Measurements from ENCODE around the gene DNAJB13.

Gene DNAJB13

DNA sequence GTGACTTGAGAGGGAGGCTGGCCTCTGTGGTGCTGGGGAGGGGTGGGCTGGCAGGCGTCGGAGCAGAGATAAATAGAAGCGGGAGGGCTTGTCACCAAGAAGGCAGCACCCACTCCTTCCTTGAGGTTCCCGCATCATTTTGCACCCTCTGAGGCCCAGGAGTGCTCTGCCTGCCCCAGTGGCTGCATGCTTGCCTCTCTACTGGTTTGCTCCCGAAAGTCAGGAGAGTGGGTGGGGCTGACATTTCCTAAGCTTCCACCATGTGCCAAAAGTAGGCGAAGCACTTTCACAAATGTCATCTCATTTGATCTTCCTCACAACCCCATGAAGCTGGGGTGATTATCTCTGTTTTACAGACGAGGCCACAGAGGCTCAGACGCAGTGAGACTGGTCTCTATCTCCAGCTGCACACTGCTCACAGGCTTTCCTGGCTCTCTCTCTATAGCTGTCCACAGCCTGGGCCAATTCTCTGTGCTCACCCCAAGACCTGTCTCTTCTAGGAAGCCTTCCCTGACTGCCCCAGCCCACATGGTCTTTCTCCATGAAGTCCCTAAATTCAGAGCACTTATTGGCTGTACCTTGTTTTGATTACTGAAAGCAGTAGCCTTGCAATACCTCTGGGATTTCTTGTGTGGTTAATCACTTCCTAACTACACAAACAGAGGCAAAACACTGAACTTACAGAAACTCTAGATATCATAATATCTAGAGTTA lies 60.7 kb downstream of the DNAJB13 start:
- TF ChIP-seq, protein P1, sequence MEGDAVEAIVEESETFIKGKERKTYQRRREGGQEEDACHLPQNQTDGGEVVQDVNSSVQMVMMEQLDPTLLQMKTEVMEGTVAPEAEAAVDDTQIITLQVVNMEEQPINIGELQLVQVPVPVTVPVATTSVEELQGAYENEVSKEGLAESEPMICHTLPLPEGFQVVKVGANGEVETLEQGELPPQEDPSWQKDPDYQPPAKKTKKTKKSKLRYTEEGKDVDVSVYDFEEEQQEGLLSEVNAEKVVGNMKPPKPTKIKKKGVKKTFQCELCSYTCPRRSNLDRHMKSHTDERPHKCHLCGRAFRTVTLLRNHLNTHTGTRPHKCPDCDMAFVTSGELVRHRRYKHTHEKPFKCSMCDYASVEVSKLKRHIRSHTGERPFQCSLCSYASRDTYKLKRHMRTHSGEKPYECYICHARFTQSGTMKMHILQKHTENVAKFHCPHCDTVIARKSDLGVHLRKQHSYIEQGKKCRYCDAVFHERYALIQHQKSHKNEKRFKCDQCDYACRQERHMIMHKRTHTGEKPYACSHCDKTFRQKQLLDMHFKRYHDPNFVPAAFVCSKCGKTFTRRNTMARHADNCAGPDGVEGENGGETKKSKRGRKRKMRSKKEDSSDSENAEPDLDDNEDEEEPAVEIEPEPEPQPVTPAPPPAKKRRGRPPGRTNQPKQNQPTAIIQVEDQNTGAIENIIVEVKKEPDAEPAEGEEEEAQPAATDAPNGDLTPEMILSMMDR (IDR thresholded peaks at IDR 0.05; ENCODE audit: insufficient read depth, missing control alignments), result no peak
- FAIRE-seq (no peak), DNase-seq (ENCODE audit: insufficient read length, low spot score) (no peak)

DNA sequence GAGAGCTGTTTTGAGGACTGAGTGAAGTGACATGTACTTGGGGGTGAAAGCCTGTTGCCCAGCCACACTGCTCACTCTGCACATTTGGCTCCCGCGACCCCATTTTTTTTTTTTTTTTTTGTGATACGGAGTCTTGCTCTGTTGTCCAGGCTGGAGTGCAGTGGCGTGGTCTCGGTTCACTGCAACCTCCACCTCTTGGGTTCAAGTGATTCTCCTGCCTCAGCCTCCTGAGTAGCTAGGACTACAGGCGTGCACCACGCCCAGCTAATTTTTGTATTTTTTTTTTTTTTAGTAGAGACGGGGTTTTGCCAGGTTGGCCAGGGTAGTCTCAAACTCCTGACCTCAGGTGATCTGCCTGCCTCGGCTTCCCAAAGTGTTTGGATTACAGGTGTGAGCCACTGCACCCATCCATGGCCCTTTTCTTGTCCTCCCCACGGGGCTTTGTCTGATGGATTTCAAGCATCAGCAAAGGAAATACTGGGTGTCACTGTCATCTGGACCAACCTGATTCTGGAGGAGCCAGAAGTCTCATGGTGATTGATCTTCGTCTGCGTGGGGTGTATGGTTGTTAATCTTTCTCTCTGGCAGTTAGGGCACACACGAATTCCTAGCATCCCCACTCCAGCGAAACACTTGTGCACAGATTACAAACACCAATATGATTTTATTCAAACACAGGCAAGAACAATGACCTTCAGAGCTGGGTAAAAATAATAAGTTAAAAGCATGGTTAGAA lies 61.4 kb downstream of the DNAJB13 start:
- DNase-seq (ENCODE audit: insufficient read length, low spot score) (no peak), FAIRE-seq (no peak)
- TF ChIP-seq, protein P1 (IDR thresholded peaks at IDR 0.05; ENCODE audit: insufficient read depth, missing control alignments), result no peak

DNA sequence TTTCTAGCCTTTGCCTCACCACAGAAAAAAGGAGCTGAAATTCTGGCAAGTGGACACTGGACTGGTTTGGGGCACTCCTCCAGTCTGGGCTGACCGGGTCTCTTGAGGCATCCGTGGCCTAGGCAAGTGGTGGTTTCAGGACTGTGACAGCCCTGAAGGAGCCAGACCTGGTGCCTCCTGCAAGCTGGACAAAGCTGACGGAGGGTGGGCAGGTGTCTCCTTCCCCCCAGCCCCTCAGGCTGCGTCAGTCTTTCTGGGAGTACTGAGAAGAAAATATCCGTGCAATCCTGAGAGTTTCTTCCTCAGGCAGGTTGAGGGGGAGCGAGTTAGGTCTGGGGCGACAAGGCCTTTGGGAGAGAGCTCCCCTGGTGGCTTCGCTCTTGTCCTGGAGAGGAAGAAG lies 62.3 kb downstream of the DNAJB13 start:
- TF ChIP-seq, protein P1 (IDR thresholded peaks at IDR 0.05; ENCODE audit: insufficient read depth, missing control alignments), result no peak
- FAIRE-seq (no peak), DNase-seq (ENCODE audit: insufficient read length, low spot score) (no peak)

DNA sequence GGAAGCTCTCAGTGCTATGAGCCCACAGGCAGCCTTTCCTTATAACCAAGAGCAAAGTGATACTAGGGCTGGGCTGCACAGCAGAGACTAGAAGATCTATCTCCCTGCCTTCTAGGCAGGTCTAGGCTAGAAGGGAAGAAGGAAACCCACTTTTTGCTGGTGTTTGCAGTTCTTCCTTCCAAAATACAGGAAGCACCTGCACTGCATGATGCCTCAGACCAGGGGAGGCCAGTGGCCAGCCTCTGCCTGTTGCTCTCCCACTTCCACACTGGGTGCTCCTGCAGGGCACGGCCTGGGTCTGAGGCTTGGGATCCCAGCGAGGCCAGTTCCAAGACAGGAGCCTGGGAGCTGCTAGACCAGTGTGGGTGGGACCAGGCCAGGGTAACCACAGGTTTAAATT lies 64.1 kb downstream of the DNAJB13 start:
- FAIRE-seq (no peak), DNase-seq (ENCODE audit: insufficient read length, low spot score) (no peak)
- TF ChIP-seq, protein P1 (IDR thresholded peaks at IDR 0.05; ENCODE audit: insufficient read depth, missing control alignments), result no peak

DNA sequence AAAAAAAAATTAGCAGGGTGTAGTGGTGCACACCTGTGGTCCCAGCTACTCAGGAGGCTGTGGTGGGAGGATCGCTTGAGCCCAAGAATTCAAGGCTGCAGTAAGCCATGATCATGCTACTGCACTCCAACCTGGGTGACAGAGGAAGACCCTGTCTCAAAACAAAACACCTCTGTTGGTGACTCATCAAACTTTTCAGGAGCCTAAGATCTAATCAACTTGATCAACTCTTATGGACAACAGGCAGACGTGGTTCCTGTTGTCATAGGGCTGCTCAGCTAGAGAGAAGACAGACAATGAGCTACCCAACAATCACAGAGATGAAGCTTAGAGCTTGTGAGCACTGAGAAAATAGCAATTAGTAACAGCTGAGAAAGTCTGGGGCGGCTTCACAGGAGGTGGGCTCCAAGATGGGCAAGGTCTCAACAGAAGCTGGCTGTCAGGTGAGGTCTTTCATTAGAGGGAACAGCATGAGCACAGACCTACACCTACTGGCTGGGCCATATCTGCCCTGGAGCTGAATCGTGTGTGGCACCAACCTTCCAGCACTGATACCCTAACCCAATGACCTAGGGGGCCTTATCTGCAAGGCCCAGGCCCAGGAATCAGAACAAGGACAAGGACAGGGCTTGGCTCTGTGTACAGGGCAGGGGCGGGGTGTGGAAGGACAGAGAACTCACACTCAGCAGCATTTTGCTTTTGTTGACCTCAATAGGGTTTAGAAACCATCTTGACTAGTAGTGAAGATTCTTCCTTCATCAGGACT lies 65.3 kb downstream of the DNAJB13 start:
- TF ChIP-seq, protein P1 (IDR thresholded peaks at IDR 0.05; ENCODE audit: insufficient read depth, missing control alignments), result no peak
- FAIRE-seq (no peak), DNase-seq (ENCODE audit: insufficient read length, low spot score) (no peak)

DNA sequence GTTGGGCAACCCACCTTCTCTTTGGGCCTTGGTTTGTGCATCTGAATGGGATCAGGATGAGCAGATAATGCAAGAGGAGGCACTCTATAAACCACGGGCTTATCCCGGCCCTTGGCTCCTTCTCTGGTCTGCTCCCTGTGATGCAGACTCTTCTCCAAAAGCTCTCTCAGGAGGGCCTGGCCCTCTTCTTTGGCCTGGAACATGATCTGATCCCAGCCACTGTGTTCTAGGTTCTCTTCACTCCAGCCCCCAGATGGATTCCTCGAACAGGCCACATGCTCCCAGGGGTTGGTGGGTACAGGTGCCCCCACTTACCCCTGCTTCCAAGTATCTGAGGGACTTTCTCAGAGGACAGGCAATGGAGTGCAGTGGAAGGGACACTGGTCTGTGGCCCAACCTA lies 66.8 kb downstream of the DNAJB13 start:
- FAIRE-seq, result no peak
- DNase-seq (ENCODE audit: insufficient read length, low spot score), result no peak
- TF ChIP-seq, protein P1 (IDR thresholded peaks at IDR 0.05; ENCODE audit: insufficient read depth, missing control alignments), result no peak

All from D721Med (cell line).